Measurements from ENCODE around the gene ATE1. TPM values are rescaled to one million over a fixed set of nuclear protein-coding genes. Genes with fewer than 3 reads are reported as not detected.

Gene ATE1
- total RNA-seq, 4 donors from 2014 or later = 20.8 to 29.5 (median 24.9) TPM

DNA sequence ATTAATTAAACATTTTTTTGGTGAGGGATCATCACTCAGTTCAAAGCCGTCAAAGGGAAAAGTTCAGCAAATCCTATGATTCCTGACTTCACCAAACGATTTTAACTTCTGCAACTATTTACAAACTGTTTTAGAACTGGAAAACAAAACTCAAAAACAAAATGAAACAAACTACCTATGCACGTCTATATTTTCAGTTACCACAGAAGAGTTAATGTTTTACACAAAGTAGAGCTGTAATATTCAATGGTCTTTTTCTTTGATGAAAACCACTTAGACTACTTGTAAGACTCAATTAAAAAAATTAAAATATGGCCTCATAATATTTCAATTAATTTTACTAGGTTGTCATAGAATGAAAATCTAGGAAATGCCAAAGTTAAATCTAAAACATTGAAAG, 131.5 kb downstream of the ATE1 start:
- TF ChIP-seq, protein P1, sequence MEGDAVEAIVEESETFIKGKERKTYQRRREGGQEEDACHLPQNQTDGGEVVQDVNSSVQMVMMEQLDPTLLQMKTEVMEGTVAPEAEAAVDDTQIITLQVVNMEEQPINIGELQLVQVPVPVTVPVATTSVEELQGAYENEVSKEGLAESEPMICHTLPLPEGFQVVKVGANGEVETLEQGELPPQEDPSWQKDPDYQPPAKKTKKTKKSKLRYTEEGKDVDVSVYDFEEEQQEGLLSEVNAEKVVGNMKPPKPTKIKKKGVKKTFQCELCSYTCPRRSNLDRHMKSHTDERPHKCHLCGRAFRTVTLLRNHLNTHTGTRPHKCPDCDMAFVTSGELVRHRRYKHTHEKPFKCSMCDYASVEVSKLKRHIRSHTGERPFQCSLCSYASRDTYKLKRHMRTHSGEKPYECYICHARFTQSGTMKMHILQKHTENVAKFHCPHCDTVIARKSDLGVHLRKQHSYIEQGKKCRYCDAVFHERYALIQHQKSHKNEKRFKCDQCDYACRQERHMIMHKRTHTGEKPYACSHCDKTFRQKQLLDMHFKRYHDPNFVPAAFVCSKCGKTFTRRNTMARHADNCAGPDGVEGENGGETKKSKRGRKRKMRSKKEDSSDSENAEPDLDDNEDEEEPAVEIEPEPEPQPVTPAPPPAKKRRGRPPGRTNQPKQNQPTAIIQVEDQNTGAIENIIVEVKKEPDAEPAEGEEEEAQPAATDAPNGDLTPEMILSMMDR (IDR thresholded peaks at IDR 0.05) = no peak
- DNase-seq (ENCODE audit: low spot score) (no peak), ATAC-seq (ENCODE audit: low FRiP score) (no peak)

DNA sequence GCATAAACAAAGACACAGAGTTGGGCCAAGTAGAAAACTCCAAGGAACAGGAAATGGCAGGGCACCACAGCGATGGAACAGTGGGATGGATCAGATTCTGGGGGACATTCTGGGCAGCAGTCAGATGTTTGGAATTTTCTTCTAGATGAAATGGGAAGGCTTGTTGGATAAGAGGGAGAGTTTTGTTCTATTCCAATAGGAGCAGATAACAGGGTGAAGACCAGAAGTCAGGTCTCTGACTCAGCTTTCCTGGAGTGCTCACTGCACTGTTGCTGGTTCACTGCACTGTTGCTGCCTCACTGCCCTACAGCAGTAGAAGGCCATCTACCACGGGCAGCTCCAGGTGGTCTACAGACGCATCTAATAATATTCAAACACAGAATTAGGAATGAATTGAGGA, 135.6 kb downstream of the ATE1 start:
- TF ChIP-seq, protein P1 (IDR thresholded peaks at IDR 0.05) = no peak
- ATAC-seq (ENCODE audit: low FRiP score) = no peak
- DNase-seq (ENCODE audit: low spot score) = no peak

DNA sequence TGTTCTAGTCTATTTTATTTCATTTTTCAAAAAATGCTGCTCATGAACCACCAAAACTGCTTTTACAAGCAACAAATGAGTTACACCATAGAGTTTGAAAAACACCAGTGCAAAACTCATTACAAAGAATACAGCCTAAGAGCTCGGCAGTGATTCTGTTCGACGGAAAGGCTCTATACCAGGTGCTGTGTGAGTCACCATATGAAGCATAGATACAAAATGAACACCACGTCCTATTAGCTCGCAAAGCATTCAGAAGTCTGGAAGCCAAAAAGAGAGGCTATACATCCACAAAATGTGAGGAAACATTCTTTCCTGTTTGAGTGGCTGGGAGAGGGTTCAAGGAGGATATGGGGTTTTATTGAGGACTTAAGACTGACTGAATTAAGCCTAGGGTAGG, 136.1 kb downstream of the ATE1 start:
- ATAC-seq (ENCODE audit: low FRiP score) (no peak), DNase-seq (ENCODE audit: low spot score) (no peak)
- TF ChIP-seq, protein P1 (IDR thresholded peaks at IDR 0.05) = no peak

DNA sequence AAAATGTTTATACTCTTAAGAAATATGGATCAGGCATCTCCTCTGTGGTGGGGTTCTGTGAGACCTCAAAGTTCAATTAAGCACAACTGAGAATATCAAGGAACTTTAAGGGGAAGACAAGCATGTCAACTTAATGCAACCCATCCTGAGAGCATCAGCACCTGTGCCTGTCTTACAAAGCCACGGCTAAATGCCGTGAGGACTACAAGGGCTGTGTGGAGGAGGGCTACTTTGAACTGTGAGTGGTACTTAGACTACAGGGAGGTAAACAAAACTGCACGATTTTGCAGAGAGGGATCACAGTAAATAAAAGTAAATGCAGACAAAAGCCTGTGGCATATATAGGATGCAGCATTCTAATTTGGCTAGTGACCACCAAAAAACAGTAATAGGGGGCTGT, 139.1 kb downstream of the ATE1 start:
- TF ChIP-seq, protein P1 (IDR thresholded peaks at IDR 0.05) = no peak
- ATAC-seq (ENCODE audit: low FRiP score) (no peak), DNase-seq (ENCODE audit: low spot score) (no peak)

DNA sequence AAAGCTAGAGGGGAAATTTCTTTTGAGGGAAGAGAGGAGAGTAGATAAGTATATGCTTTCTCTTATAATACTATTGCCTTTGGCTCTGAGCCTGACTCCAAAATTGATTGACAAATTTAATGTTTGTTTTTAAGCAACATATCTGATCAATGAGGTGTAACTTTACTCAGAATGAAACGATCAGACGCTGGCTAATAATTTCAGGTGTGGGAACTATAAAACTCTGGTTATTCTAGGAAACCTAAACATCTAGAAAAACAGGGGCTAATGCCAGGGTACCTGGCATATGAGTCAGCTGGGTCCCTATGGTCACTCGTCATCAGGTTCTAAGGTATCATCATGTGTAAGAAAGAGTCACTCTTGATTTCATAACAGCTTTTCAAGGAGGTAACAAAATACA, 139.7 kb downstream of the ATE1 start:
- no peak for ATAC-seq (ENCODE audit: low FRiP score)
- DNase-seq (ENCODE audit: low spot score) = no peak
- TF ChIP-seq, protein P1 (IDR thresholded peaks at IDR 0.05) = no peak

DNA sequence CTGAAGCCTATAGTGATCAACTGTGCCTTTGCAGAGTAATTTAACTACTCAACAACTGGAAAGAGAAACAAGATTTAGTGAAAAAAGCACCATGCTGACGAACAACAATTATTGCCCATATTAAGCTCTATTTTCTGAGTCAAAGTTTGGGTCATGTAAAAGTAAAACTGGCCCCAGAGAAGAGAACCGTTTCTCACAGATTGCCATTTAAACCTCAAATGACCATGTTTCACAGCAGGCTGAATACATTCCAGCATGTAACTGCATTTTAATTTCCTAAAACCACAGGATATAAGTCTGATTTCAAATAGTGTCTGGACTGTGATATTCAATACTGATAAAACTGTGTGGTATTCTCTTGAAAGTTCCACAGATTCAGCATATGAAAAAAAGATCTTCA, 140.7 kb downstream of the ATE1 start:
- DNase-seq (ENCODE audit: low spot score) = no peak
- no peak for ATAC-seq (ENCODE audit: low FRiP score)
- TF ChIP-seq, protein P1 (IDR thresholded peaks at IDR 0.05) = no peak

DNA sequence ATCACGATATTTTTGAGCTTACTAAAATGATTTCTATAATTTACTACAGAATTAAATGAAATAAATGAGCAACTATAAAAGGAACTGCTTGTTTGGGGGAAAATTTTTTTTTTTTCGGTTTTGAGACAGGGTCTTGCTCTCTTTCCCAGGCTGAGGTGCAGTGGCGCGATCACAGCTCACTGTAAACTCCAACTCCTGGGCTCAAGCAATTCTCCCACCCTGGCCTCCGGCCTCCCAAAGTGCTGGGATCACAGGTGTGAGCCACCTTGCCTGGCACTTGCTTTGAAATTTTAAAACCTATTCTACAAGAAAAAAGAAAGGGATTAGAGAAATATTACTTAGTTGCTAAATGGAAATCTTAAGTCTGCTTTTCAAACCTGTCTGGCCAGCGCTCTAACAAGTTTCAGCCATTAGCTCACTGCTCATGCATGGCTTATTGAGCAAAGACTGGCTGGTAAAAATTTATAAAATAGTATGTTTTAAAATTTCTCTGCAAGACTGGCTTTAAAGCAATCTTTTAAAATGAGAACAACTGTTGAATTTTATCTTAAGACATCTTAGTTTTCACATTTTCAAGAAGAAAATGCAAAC, 144.0 kb downstream of the ATE1 start:
- ATAC-seq (ENCODE audit: low FRiP score) = no peak
- TF ChIP-seq, protein P1 (IDR thresholded peaks at IDR 0.05) = no peak
- no peak for DNase-seq (ENCODE audit: low spot score)
